H1 (cell line): Measurements from ENCODE around the gene TWIST2. TPM values are rescaled to one million over a fixed set of nuclear protein-coding genes. Genes with fewer than 3 reads are reported as not detected.

ENCODE experiments used
- CTCF ChIA-PET: fragments of 300-600 bp; sonication (Branson Sonifier 250); formaldehyde crosslinking; loops from one replicate; lab custom pipeline; 2021; ENCODE audit not compliant: partially characterized antibody; lab: Charles Lee
- POLR2A ChIA-PET: fragments of 300-600 bp; sonication (Branson Sonifier 250); formaldehyde crosslinking; loops from one replicate; lab custom pipeline; 2021; ENCODE audit warnings: inconsistent platforms; ENCODE audit not compliant: partially characterized antibody; lab: Charles Lee
- DNase-seq, 2 experiments: peaks; one replicate each; pipeline versions ENCODE4 v3.0.0 to v3.0.0-alpha.2; 2010 to 2022; ENCODE audit warnings: low spot score in 2 of 2, low read depth in 1 of 2, mixed read lengths in 1 of 2
- FAIRE-seq: peaks from 2 replicates; lab custom pipeline; 2011; peaks lifted over from hg19 to GRCh38; lab: Jason Lieb, UNC
- H2AFZ ChIP-seq: 2 replicates; pipeline ENCODE4 v1.8.1; 2012; ENCODE audit warnings: low read length, inconsistent platforms
- H2AK5ac ChIP-seq: 2 replicates; pipeline ENCODE4 v1.6.1; 2013; ENCODE audit warnings: low read depth, low read length
- H2BK120ac ChIP-seq: replicated peaks from 2 replicates; pipeline ENCODE3; 2013; ENCODE audit warnings: low read depth, low read length, inconsistent platforms
- H2BK12ac ChIP-seq: 2 replicates; pipeline ENCODE4 v1.6.1; 2013; ENCODE audit warnings: low read depth, low read length
- H2BK15ac ChIP-seq: 2 replicates; pipeline ENCODE4 v1.6.1; 2013; ENCODE audit warnings: low read length
- H2BK20ac ChIP-seq: 2 replicates; pipeline ENCODE4 v1.6.1; 2013; ENCODE audit warnings: low read length
- H2BK5ac ChIP-seq: 2 replicates; pipeline ENCODE4 v1.6.1; 2013; ENCODE audit warnings: low read depth, low read length
- H3K14ac ChIP-seq: 2 replicates; pipeline ENCODE4 v1.6.1; 2013; ENCODE audit warnings: inconsistent platforms; ENCODE audit not compliant: insufficient read length
- H3K18ac ChIP-seq: 2 replicates; pipeline ENCODE4 v1.6.1; 2013; ENCODE audit warnings: low read length; ENCODE audit errors: extremely low read depth
- H3K23ac ChIP-seq: 2 replicates; pipeline ENCODE4 v1.6.1; 2013; ENCODE audit warnings: inconsistent platforms; ENCODE audit not compliant: insufficient read length
- H3K23me2 ChIP-seq: 2 replicates; pipeline ENCODE4 v1.6.1; 2013; ENCODE audit warnings: low read depth, low read length
- H3K27ac ChIP-seq: 2 replicates; pipeline ENCODE4 v1.6.1; 2011; ENCODE audit warnings: low read depth, low read length, inconsistent platforms
- H3K27me3 ChIP-seq, 4 experiments: replicated peaks in 1 of 4; 1 replicate in 1 of 4; 2 replicates in 3 of 4; pipeline versions ENCODE4 v1.6.1 to v1.8.1; 2011 to 2013; ENCODE audit warnings: low read length in 3 of 4, mild to moderate bottlenecking in 3 of 4, inconsistent platforms in 2 of 4, mixed read lengths in 2 of 4, moderate library complexity in 1 of 4; ENCODE audit not compliant: control insufficient read depth in 3 of 4, insufficient read depth in 3 of 4; ENCODE audit errors: extremely low read depth in 1 of 4
- H3K36me3 ChIP-seq, 4 experiments: 2 replicates each; pipeline versions ENCODE4 v1.6.1 to v1.8.1; 2011 to 2013; ENCODE audit warnings: mild to moderate bottlenecking in 4 of 4, low read length in 3 of 4, moderate library complexity in 2 of 4, control low read depth in 1 of 4, inconsistent platforms in 1 of 4; ENCODE audit not compliant: insufficient read depth in 4 of 4, control insufficient read depth in 2 of 4
- H3K4ac ChIP-seq: replicated peaks from 2 replicates; pipeline ENCODE3; 2013; ENCODE audit warnings: low read length, low read depth, mixed read lengths, inconsistent platforms; ENCODE audit not compliant: insufficient read length
- H3K4me1 ChIP-seq, 4 experiments: replicated peaks in 1 of 4; 1 replicate in 1 of 4; 2 replicates in 3 of 4; pipeline versions ENCODE4 v1.6.1 to v1.8.1; 2011 to 2013; ENCODE audit warnings: low read length in 3 of 4, inconsistent platforms in 2 of 4, mixed read lengths in 1 of 4; ENCODE audit not compliant: insufficient read depth in 4 of 4, control insufficient read depth in 3 of 4
- H3K4me2 ChIP-seq, 2 experiments: 2 replicates each; pipeline versions ENCODE4 v1.6.1 to v1.8.1; 2011 to 2013; ENCODE audit warnings: low read depth in 2 of 2, low read length in 2 of 2, control low read depth in 1 of 2, inconsistent platforms in 1 of 2, mild to moderate bottlenecking in 1 of 2; ENCODE audit not compliant: insufficient read depth in 1 of 2
- H3K4me3 ChIP-seq, 4 experiments: fragments of 200-600, 300-600 bp in 1 of 4; sonication (generic), shearing (Covaris generic), sonication (Bioruptor Twin) in 1 of 4; 2 replicates each; pipeline versions ENCODE4 v1.5.1 to v1.8.1; 2011 to 2016; ENCODE audit warnings: low read length in 4 of 4, low read depth in 3 of 4, control low read depth in 2 of 4, inconsistent platforms in 2 of 4, mild to moderate bottlenecking in 2 of 4, mixed read lengths in 1 of 4, moderate library complexity in 1 of 4; ENCODE audit not compliant: insufficient read depth in 2 of 4; ENCODE audit errors: extremely low read depth in 1 of 4
- H3K56ac ChIP-seq: replicated peaks from 2 replicates; pipeline ENCODE3; 2013; ENCODE audit warnings: low read depth, mild to moderate bottlenecking, mixed read lengths, low read length, inconsistent platforms; ENCODE audit not compliant: insufficient read length
- H3K79me1 ChIP-seq: 2 replicates; pipeline ENCODE4 v1.6.1; 2013; ENCODE audit warnings: low read depth, low read length, control low read depth
- H3K79me2 ChIP-seq, 2 experiments: 2 replicates each; pipeline versions ENCODE4 v1.6.1 to v1.8.1; 2012 to 2013; ENCODE audit warnings: low read length in 2 of 2, mild to moderate bottlenecking in 2 of 2, inconsistent platforms in 1 of 2; ENCODE audit not compliant: insufficient read depth in 2 of 2, control insufficient read depth in 1 of 2
- H3K9ac ChIP-seq, 4 experiments: replicated peaks in 1 of 4; 1 replicate in 1 of 4; 2 replicates in 3 of 4; pipeline versions ENCODE4 v1.6.1 to v1.8.1; 2011 to 2013; ENCODE audit warnings: low read depth in 3 of 4, low read length in 3 of 4, control low read depth in 2 of 4, mild to moderate bottlenecking in 2 of 4, moderate library complexity in 2 of 4, inconsistent platforms in 1 of 4; ENCODE audit errors: extremely low read depth in 1 of 4
- H3K9me3 ChIP-seq, 2 experiments: 2 replicates each; pipeline versions ENCODE4 v1.6.1 to v1.8.1; 2012 to 2013; ENCODE audit warnings: mild to moderate bottlenecking in 2 of 2, moderate library complexity in 2 of 2, control low read depth in 1 of 2, inconsistent platforms in 1 of 2, low read depth in 1 of 2, low read length in 1 of 2, mixed read lengths in 1 of 2; ENCODE audit not compliant: insufficient read depth in 2 of 2
- H4K20me1 ChIP-seq, 2 experiments: replicated peaks in 1 of 2; 2 replicates each; pipeline versions ENCODE3 to v1.8.1; 2011 to 2013; ENCODE audit warnings: inconsistent platforms in 2 of 2, low read length in 2 of 2, mild to moderate bottlenecking in 1 of 2; ENCODE audit not compliant: insufficient read depth in 2 of 2, control insufficient read depth in 1 of 2
- H4K5ac ChIP-seq: 2 replicates; pipeline ENCODE4 v1.6.1; 2013; ENCODE audit warnings: low read length, low read depth, mixed read lengths, inconsistent platforms; ENCODE audit not compliant: insufficient read length
- H4K8ac ChIP-seq: 2 replicates; pipeline ENCODE4 v1.8.0; 2013; ENCODE audit warnings: mild to moderate bottlenecking, moderate library complexity, low read length, inconsistent platforms; ENCODE audit not compliant: insufficient read depth; ENCODE audit errors: extremely low read depth
- H4K91ac ChIP-seq: replicated peaks from 2 replicates; pipeline ENCODE3; 2013; ENCODE audit warnings: low read length, mixed read lengths, inconsistent platforms; ENCODE audit not compliant: insufficient read length
- BCL11A ChIP-seq, 2 experiments: IDR thresholded peaks; one replicate each; pipeline ENCODE4 v1.6.1; 2011; ENCODE audit warnings: low read depth in 2 of 2, low read length in 2 of 2, mild to moderate bottlenecking in 2 of 2
- HDAC2 ChIP-seq, 2 experiments: fragments of 300-600 bp in 1 of 2; sonication (generic) in 1 of 2; IDR thresholded peaks; 2 replicates each; pipeline ENCODE4 v1.6.1; 2011 to 2012; ENCODE audit warnings: low read depth in 2 of 2, low read length in 2 of 2, mild to moderate bottlenecking in 2 of 2, moderate library complexity in 2 of 2, borderline replicate concordance in 1 of 2, inconsistent platforms in 1 of 2
- KDM1A ChIP-seq: fragments of 200-600, 300-600 bp; sonication (generic); IDR thresholded peaks from 2 replicates; pipeline ENCODE4 v1.7.1; 2016; ENCODE audit warnings: mild to moderate bottlenecking, low read length, borderline replicate concordance
- KDM4A ChIP-seq: IDR thresholded peaks from one replicate; pipeline ENCODE4 v1.7.1; 2012; ENCODE audit warnings: low read depth, mild to moderate bottlenecking, moderate library complexity, low read length, inconsistent platforms; ENCODE audit not compliant: severe bottlenecking
- PHF8 ChIP-seq: fragments of 200-600 bp; sonication (generic); conservative IDR thresholded peaks from 2 replicates; pipeline ENCODE4 v1.7.1; 2012; ENCODE audit warnings: low read depth, mild to moderate bottlenecking, inconsistent platforms, low read length, moderate library complexity
- POLR2A ChIP-seq, 2 experiments: IDR thresholded peaks; 1 replicate in 1 of 2; 2 replicates in 1 of 2; pipeline ENCODE4 v1.6.1; 2011; ENCODE audit warnings: low read depth in 2 of 2, low read length in 2 of 2, mild to moderate bottlenecking in 2 of 2; ENCODE audit errors: control extremely low read depth in 1 of 2
- SP2 ChIP-seq: IDR thresholded peaks from 2 replicates; pipeline ENCODE4 v1.6.1; 2012; ENCODE audit warnings: mild to moderate bottlenecking, low read length, inconsistent platforms
- SP4 ChIP-seq: IDR thresholded peaks from 2 replicates; pipeline ENCODE4 v1.6.1; 2012; ENCODE audit warnings: low read length, inconsistent platforms
- SUZ12 ChIP-seq: fragments of 200-600 bp; sonication (generic); IDR thresholded peaks from 2 replicates; pipeline ENCODE4 v1.6.1; 2012; ENCODE audit warnings: mild to moderate bottlenecking, inconsistent platforms, low read length, moderate library complexity, mixed read lengths
- TBP ChIP-seq: IDR thresholded peaks from 2 replicates; pipeline ENCODE4 v1.6.1; 2011; ENCODE audit warnings: low read depth, low read length, improper control_type of control experiment
- WGBS, 2 experiments: shearing (Covaris generic) in 1 of 2; methylation state at CpG; one replicate each; pipeline versions ENCODE4 v1.1.6 to v1.1.7; 2013 to 2015; ENCODE audit warnings: low lambda C conversion rate in 2 of 2, mixed read lengths in 2 of 2, inconsistent platforms in 1 of 2, low coverage in 1 of 2, missing lambda C conversion rate in 1 of 2; ENCODE audit not compliant: insufficient replicate concordance in 2 of 2, insufficient coverage in 1 of 2, insufficient read length in 1 of 2; ENCODE audit errors: extremely low coverage in 1 of 2, missing lambda C conversion rate in 1 of 2; 5-methylcytosine and 5-hydroxymethylcytosine counted together
- polyA plus RNA-seq, 7 experiments: library from polyadenylated mRNA; depleted of rRNA in 3 of 7; stranded (reverse) in 5 of 7; unstranded in 2 of 7; fragments of >200 nt in 5 of 7; fragments of 200-250 nt in 2 of 7; gene quantifications; 1 replicate in 5 of 7; 2 replicates in 1 of 7; 4 replicates in 1 of 7; pipeline versions ENCODE4 v1.2.1 to v1.2.3, GENCODE V29; 2011 to 2013; ENCODE audit warnings: missing spikeins in 2 of 7, mixed read lengths in 2 of 7
- total RNA-seq: library from RNA; stranded (reverse); fragmentation: NEBNext Ultra II Directional; extraction: Animal tissue kit (Norgen Biotek cat#: 25700); gene quantifications from 2 replicates; pipeline ENCODE4 v1.2.1, GENCODE V29; 2021
- TF ChIP-seq, protein P1 (sequence below): IDR thresholded peaks from 2 replicates; pipeline ENCODE4 v1.6.1; 2012; ENCODE audit warnings: low read length, inconsistent platforms

The TWIST2 gene
- total and polyA plus RNA-seq, 2 of the 8 experiments (the other 6 are each of a cell fraction or from before 2014, with no cell fraction given) = 2.6 to 4.3 TPM

DNA sequence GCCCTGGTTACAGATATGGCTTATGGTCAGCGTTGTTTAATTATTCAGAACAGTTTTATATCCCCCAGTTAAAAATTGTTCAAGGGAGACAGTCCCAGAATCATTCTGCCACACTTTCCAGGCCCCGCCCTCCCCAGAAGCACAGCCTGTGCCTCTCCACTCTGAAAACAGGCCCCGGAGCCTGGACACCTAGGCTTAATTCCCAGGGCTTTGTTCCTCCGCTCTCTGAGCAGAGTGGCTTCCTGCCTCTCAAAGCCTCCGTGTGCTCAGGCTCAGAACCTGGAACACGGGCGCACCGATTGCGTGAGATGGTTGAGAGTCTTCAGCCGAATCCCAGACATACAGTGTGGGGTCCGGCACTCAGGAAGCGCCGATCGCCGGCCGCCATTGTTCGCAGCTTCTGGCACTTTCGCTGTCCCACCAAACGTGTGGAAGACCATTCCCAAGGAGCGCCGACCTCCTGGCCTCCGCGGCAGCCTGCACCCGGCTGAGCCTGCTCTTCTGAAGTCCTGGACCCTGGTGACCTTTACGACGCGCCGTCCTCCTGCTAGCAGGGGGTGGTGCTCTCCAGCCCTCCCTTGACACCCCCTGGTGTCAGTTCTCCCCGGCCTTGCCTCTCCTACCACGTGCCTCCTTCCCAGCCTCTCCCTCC is 45.6 kb downstream of the TWIST2 start:
- Histone ChIP-seq H4K5ac (no peak overlapping the region), H2BK120ac (no peak overlapping the region), H3K9me3 (no peaks in the 10 kb centered on the region), H3K79me1 (no peaks in the 10 kb centered on the region; the same call in 1 of the 2 replicates), H2AFZ (no peak overlapping the region), H3K4me3 (no peak overlapping the region), H3K36me3 (no peaks in the 10 kb centered on the region), H3K56ac (no peak overlapping the region), H2BK12ac (no peak overlapping the region), H3K23ac (no peak overlapping the region), H2BK5ac (no peak overlapping the region), H3K27ac (no peak overlapping the region), H3K79me2 (no peaks in the 10 kb centered on the region), H3K9ac (no peak overlapping the region)
- POLR2A ChIA-PET = no interaction called here
- TF ChIP-seq BCL11A (IDR thresholded peaks at IDR 0.05; ENCODE audit: low read depth in 2 of 2, low read length in 2 of 2) (no peak), KDM1A (no peak), KDM4A (no peak), SUZ12 (no peak), HDAC2 (IDR thresholded peaks at IDR 0.05; ENCODE audit: borderline replicate concordance in 1 of 2, low read depth in 2 of 2, low read length in 2 of 2) (no peak), TBP (no peak), PHF8 (no peak), POLR2A (IDR thresholded peaks at IDR 0.05; ENCODE audit: control extremely low read depth in 1 of 2, low read depth in 2 of 2, low read length in 2 of 2) (no peak), SP4 (no peak), SP2 (no peak)
- TF ChIP-seq, protein P1, sequence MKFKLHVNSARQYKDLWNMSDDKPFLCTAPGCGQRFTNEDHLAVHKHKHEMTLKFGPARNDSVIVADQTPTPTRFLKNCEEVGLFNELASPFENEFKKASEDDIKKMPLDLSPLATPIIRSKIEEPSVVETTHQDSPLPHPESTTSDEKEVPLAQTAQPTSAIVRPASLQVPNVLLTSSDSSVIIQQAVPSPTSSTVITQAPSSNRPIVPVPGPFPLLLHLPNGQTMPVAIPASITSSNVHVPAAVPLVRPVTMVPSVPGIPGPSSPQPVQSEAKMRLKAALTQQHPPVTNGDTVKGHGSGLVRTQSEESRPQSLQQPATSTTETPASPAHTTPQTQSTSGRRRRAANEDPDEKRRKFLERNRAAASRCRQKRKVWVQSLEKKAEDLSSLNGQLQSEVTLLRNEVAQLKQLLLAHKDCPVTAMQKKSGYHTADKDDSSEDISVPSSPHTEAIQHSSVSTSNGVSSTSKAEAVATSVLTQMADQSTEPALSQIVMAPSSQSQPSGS = no peak
- TF ChIP-seq, all 59 proteins: peak for 0
- Histone ChIP-seq H3K27me3 (0 out of 7 replicates have a peak, but pooled peaks cover 0 to 3% (median 0%) of the 10 kb centered on the region in 4 experiments), H2AK5ac (no peak overlapping the region), H4K20me1 (no peaks in the 10 kb centered on the region), H2BK15ac (no peak overlapping the region), H3K14ac (no peak overlapping the region), H4K8ac (peak overlapping the region; percentile 69; the same call in 1 of the 2 replicates), H3K4ac (no peak overlapping the region), H3K18ac (no peak overlapping the region), H3K4me2 (no peak overlapping the region), H3K23me2 (no peaks in the 10 kb centered on the region), H3K4me1 (peaks cover 0 to 10% (median 7%) of the 10 kb centered on the region in 4 experiments; a peak in 6 of 7 replicates), H2BK20ac (no peak overlapping the region), H4K91ac (no peak overlapping the region)
- CTCF ChIA-PET = no interaction called here
- FAIRE-seq (no peak), DNase-seq (no peak)
- WGBS, 2 experiments = 92% methylated on average over 30 of the region's 30 CpGs; no CpG with 5 or more reads in 1 of the 2 experiments
